Activated CD8-positive, alpha-beta memory T cell treated with anti-CD3 and anti-CD28 coated beads, Interleukin-2, amount 50 U/mL, for 4 hours (primary cell): ENCODE data around the gene ZNF609.
"Not testable (repeated sequence)": the region's sequence is repeated elsewhere in the genome, so short reads cannot be mapped to it uniquely, and the experiment has no call there.

ENCODE experiments used
- DNase-seq: peaks from one replicate; pipeline ENCODE4 v3.0.0-alpha.2; 2020

Gene ZNF609

GRCh38 chr15:64629063-64629462, 168.7 kb downstream of the ZNF609 start:
- no peak for DNase-seq

GRCh38 chr15:64630396-64631107, 170.2 kb downstream of the ZNF609 start:
- DNase-seq: no peak

GRCh38 chr15:64632639-64633038, 172.3 kb downstream of the ZNF609 start:
- not testable (repeated sequence) for DNase-seq

GRCh38 chr15:64633332-64633731, 173.0 kb downstream of the ZNF609 start:
- no peak for DNase-seq

GRCh38 chr15:64634027-64634426, 173.6 kb downstream of the ZNF609 start:
- DNase-seq: peak; percentile 19

GRCh38 chr15:64634576-64635498, 174.5 kb downstream of the ZNF609 start:
- DNase-seq: no peak

GRCh38 chr15:64635499-64636495, 175.4 kb downstream of the ZNF609 start:
- no peak for DNase-seq

- DNase-seq: no peak
Measured at GRCh38 chr15:64636556-64636955, 176.2 kb downstream of the ZNF609 start.

GRCh38 chr15:64637412-64637811, 177.0 kb downstream of the ZNF609 start:
- DNase-seq: no peak

GRCh38 chr15:64639744-64640143, 179.4 kb downstream of the ZNF609 start:
- DNase-seq: not testable (repeated sequence)

GRCh38 chr15:64640146-64640871, 179.9 kb downstream of the ZNF609 start:
- DNase-seq: no peak

GRCh38 chr15:64642875-64643274, 182.5 kb downstream of the ZNF609 start:
- no peak for DNase-seq

GRCh38 chr15:64643685-64644084, 183.3 kb downstream of the ZNF609 start:
- no peak for DNase-seq

GRCh38 chr15:64644811-64645210, 184.4 kb downstream of the ZNF609 start:
- not testable (repeated sequence) for DNase-seq

- no peak for DNase-seq
Measured at GRCh38 chr15:64645995-64646394, 185.6 kb downstream of the ZNF609 start.

GRCh38 chr15:64647367-64647766, 187.0 kb downstream of the ZNF609 start:
- DNase-seq: no peak

GRCh38 chr15:64650552-64650951, 190.2 kb downstream of the ZNF609 start:
- no peak for DNase-seq

- DNase-seq: peak; percentile 50
Measured at GRCh38 chr15:64651601-64652191, 191.3 kb downstream of the ZNF609 start.

GRCh38 chr15:64653757-64654156, 193.4 kb downstream of the ZNF609 start:
- no peak for DNase-seq

GRCh38 chr15:64656508-64656907, 196.1 kb downstream of the ZNF609 start:
- no peak for DNase-seq

GRCh38 chr15:64665179-64665578, 204.8 kb downstream of the ZNF609 start:
- no peak for DNase-seq

GRCh38 chr15:64667736-64668161, 207.4 kb downstream of the ZNF609 start:
- DNase-seq: no peak
